Tibial nerve (tissue), 4 donors: ENCODE results near the gene METAP2. TPM values are rescaled to one million over a fixed set of nuclear protein-coding genes. Genes with fewer than 3 reads are reported as not detected.
"Not testable (repeated sequence)": the region's sequence is repeated elsewhere in the genome, so short reads cannot be mapped to it uniquely, and the experiment has no call there.

Source experiments
- DNase-seq, 2 donors: peaks; one replicate each; pipeline ENCODE4 v3.0.0-alpha.2; 2019; ENCODE audit warnings: low spot score in 2 of 2
- H3K27ac ChIP-seq, 4 donors: fragments of 200-600 bp; sonication (generic) in 3 of 4; one replicate each; pipeline ENCODE4 v1.5.1; 2017 to 2019; ENCODE audit warnings: mild to moderate bottlenecking in 1 of 4
- H3K27me3 ChIP-seq, 2 donors: fragments of 200-600 bp; sonication (generic) in 1 of 2; one replicate each; pipeline versions ENCODE4 v1.5.1 to v1.6.0; 2017 to 2019
- H3K36me3 ChIP-seq, 3 donors: fragments of 200-600 bp; sonication (generic); one replicate each; pipeline ENCODE4 v1.5.1; 2018 to 2019
- H3K4me1 ChIP-seq, 4 donors: fragments of 200-600 bp; sonication (generic) in 3 of 4; one replicate each; pipeline ENCODE4 v1.5.1; 2017 to 2019
- H3K4me3 ChIP-seq, 4 donors: fragments of 200-600 bp; sonication (generic) in 3 of 4; one replicate each; pipeline ENCODE4 v1.5.1; 2017 to 2019; ENCODE audit warnings: mild to moderate bottlenecking in 1 of 4, moderate library complexity in 1 of 4
- H3K9me3 ChIP-seq, 4 donors: fragments of 200-600 bp; sonication (generic) in 3 of 4; one replicate each; pipeline ENCODE4 v1.5.1; 2017 to 2019
- EP300 ChIP-seq, 2 donors: sonication (generic); formaldehyde crosslinking; IDR thresholded peaks; one replicate each; pipeline ENCODE4 v1.6.1; 2017; ENCODE audit warnings: antibody characterized with exemption in 2 of 2, mild to moderate bottlenecking in 1 of 2
- POLR2A ChIP-seq, 2 donors: fragments of 450-650 bp; IDR thresholded peaks; one replicate each; pipeline ENCODE4 v1.6.1; 2017; ENCODE audit warnings: antibody characterized with exemption in 2 of 2, mild to moderate bottlenecking in 2 of 2, moderate library complexity in 2 of 2
- WGBS, 2 donors: methylation state at CpG; one replicate each; pipeline ENCODE4 v1.1.5; 2018; 5-methylcytosine and 5-hydroxymethylcytosine counted together
- total RNA-seq, 4 donors: library from RNA; depleted of rRNA; stranded (reverse); fragments of >200 nt; gene quantifications; one replicate each; pipeline ENCODE4 v1.1.0, GENCODE V29; 2016
- TF ChIP-seq, protein P1 (sequence below), 5 experiments: fragments of 200-600 bp in 3 of 5; fragments of 450-650 bp in 2 of 5; sonication (generic) in 3 of 5; IDR thresholded peaks; one replicate each; pipeline ENCODE4 v1.5.1; 2016 to 2019; ENCODE audit warnings: antibody characterized with exemption in 5 of 5, mild to moderate bottlenecking in 3 of 5, moderate library complexity in 2 of 5

Gene METAP2
- total RNA-seq, 4 donors from 2014 or later, result 62.6 to 111 (median 73.9) TPM

- WGBS, 2 donors, result 0 to 1% methylated on average over 16 of the region's 16 CpGs
- H3K27me3 ChIP-seq, result no peaks in the 10 kb centered on the region
- no peaks in the 10 kb centered on the region for H3K9me3 ChIP-seq
- H3K27ac ChIP-seq, result peak overlapping the region; percentile 77 to 93 (median 90)
- no peak for DNase-seq
- peak overlapping the region; percentile 68 to 96 (median 74) for H3K4me3 ChIP-seq
- peaks cover 3 to 54% (median 14%) of the 10 kb centered on the region in 4 donors for H3K4me1 ChIP-seq
- H3K36me3 ChIP-seq, result peaks cover 0 to 38% (median 0%) of the 10 kb centered on the region in 3 donors
- TF ChIP-seq POLR2A (IDR thresholded peaks at IDR 0.05) (no peak), EP300 (IDR thresholded peaks at IDR 0.05) (no peak)
- TF ChIP-seq, protein P1, sequence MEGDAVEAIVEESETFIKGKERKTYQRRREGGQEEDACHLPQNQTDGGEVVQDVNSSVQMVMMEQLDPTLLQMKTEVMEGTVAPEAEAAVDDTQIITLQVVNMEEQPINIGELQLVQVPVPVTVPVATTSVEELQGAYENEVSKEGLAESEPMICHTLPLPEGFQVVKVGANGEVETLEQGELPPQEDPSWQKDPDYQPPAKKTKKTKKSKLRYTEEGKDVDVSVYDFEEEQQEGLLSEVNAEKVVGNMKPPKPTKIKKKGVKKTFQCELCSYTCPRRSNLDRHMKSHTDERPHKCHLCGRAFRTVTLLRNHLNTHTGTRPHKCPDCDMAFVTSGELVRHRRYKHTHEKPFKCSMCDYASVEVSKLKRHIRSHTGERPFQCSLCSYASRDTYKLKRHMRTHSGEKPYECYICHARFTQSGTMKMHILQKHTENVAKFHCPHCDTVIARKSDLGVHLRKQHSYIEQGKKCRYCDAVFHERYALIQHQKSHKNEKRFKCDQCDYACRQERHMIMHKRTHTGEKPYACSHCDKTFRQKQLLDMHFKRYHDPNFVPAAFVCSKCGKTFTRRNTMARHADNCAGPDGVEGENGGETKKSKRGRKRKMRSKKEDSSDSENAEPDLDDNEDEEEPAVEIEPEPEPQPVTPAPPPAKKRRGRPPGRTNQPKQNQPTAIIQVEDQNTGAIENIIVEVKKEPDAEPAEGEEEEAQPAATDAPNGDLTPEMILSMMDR (IDR thresholded peaks at IDR 0.05), result no peak
Measured at GRCh38 chr12:95474660-95474958, 657 bp downstream of the METAP2 start.

DNA sequence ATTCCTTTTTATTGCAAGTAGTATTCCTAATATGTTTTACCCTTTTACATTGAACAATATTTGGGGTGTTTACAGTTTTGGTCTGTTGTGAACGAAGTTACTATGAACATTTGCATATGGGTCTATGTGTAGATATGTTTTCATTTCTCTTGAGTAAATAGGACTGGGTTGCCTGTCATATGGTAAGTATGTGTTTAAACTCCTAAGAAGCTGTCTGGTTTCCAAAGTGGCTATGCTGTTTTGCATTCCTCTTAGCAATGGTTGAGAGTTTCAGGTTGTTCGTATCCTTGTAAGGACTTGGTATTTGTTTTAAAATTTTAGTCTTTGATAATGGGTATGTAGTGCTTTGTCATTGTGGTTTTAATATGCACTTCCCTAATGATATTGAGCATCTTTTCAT is 6.3 kb downstream of the METAP2 start:
- H3K9me3 ChIP-seq, result no peaks in the 10 kb centered on the region
- H3K27ac ChIP-seq, result no peak overlapping the region
- peaks cover 3 to 74% (median 9%) of the 10 kb centered on the region in 4 donors for H3K4me1 ChIP-seq
- DNase-seq, result no peak
- WGBS, 2 donors, result 73 to 84% methylated on average over 2 of the region's 2 CpGs
- TF ChIP-seq, protein P1 (IDR thresholded peaks at IDR 0.05), result no peak
- no peak for TF ChIP-seq EP300 (IDR thresholded peaks at IDR 0.05)
- no peak for TF ChIP-seq POLR2A (IDR thresholded peaks at IDR 0.05)
- no peak overlapping the region for H3K4me3 ChIP-seq
- H3K27me3 ChIP-seq, result no peaks in the 10 kb centered on the region
- peaks cover 0 to 61% (median 0%) of the 10 kb centered on the region in 3 donors for H3K36me3 ChIP-seq

GRCh38 chr12:95481072-95481471 is 7.1 kb downstream of the METAP2 start:
- Histone ChIP-seq H3K36me3 (peaks cover 0 to 61% (median 0%) of the 10 kb centered on the region in 3 donors), H3K27me3 (no peaks in the 10 kb centered on the region), H3K4me3 (no peak overlapping the region), H3K27ac (no peak overlapping the region), H3K9me3 (no peaks in the 10 kb centered on the region), H3K4me1 (peaks cover 0 to 71% (median 1%) of the 10 kb centered on the region in 4 donors)
- no peak for TF ChIP-seq EP300 (IDR thresholded peaks at IDR 0.05)
- TF ChIP-seq, protein P1 (IDR thresholded peaks at IDR 0.05), result no peak
- 88 to 92% methylated on average over 3 of the region's 3 CpGs for WGBS, 2 donors
- no peak for DNase-seq

DNA sequence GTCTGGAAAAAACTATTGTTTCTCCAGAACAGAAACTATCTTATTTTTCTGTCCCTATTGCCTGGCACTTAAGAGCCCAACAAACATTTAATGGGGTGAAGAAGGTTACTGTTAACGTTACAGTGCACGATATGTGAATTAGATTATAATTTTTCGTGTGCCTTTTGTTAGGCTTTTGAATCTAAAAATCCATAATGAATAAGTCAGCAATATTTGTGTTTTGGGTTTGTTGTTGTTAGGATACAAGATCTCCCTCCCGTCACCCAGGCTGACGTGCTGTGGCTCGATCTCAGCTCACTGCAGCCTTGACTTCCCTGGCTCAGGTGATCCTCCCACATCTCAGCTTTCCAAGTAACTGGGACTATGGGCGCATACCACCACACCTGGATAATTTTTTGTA is 7.9 kb downstream of the METAP2 start:
- Histone ChIP-seq H3K4me3 (no peak overlapping the region), H3K9me3 (no peaks in the 10 kb centered on the region), H3K27me3 (no peaks in the 10 kb centered on the region), H3K36me3 (peaks cover 0 to 61% (median 0%) of the 10 kb centered on the region in 3 donors), H3K4me1 (peaks cover 0 to 63% (median 0%) of the 10 kb centered on the region in 4 donors), H3K27ac (no peak overlapping the region)
- no peak for DNase-seq
- TF ChIP-seq POLR2A (IDR thresholded peaks at IDR 0.05), result no peak
- TF ChIP-seq, protein P1 (IDR thresholded peaks at IDR 0.05), result no peak
- no peak for TF ChIP-seq EP300 (IDR thresholded peaks at IDR 0.05)
- 83 to 86% methylated on average over 7 of the region's 7 CpGs for WGBS, 2 donors

DNA sequence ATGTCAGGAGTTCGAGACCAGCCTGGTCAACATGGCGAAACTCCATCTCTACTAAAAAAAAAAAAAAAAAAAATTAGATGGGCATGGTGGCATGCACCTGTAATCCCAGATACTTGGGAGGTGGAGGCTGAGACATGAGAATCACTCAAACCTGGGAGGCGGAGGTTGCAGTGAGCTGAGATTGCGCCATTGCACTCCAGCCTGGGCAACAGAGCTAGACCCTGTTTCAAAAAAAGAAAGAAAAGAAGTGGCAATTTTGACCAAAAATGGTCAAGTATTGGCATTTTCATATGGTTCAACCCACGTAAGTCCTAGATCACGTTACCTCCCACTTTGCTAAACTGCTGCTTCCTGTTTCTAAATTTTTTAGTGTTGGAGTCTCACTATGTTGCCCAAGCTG is 8.6 kb downstream of the METAP2 start:
- not testable (repeated sequence) for H3K27me3 ChIP-seq, H3K4me3 ChIP-seq, DNase-seq, H3K9me3 ChIP-seq, H3K27ac ChIP-seq
- H3K4me1 ChIP-seq, result peaks cover 0 to 57% (median 0%) of the 10 kb centered on the region in 4 donors
- H3K36me3 ChIP-seq, result peaks cover 0 to 61% (median 0%) of the 10 kb centered on the region in 3 donors
- 94% methylated on average over 6 of the region's 6 CpGs for WGBS, 2 donors

DNA sequence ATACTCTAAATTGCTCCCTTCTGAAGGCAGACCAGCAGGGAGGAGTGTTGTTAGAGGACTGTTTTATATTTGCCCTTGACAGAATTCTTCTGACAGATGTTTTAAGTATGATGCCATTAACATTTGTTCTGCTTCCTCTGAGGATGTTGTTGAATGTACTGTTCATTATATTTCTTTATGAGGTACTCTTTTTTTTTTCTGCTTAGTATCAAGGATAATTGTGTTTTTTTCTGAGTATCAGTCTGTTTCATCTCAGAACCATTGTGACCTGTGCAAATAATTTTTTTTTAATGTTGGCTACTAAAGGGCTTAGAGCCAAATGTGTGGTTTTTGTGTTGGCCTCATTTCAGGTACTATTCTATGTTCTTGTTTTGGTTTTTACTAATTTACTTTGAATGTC is 10.6 kb downstream of the METAP2 start:
- no peak for TF ChIP-seq POLR2A (IDR thresholded peaks at IDR 0.05)
- TF ChIP-seq, protein P1 (IDR thresholded peaks at IDR 0.05), result no peak
- no peak for TF ChIP-seq EP300 (IDR thresholded peaks at IDR 0.05)
- H3K9me3 ChIP-seq, result no peaks in the 10 kb centered on the region
- peaks cover 0 to 40% (median 0%) of the 10 kb centered on the region in 4 donors for H3K4me1 ChIP-seq
- peaks cover 0 to 50% (median 0%) of the 10 kb centered on the region in 3 donors for H3K36me3 ChIP-seq
- no peak overlapping the region for H3K27ac ChIP-seq
- DNase-seq, result no peak
- no peaks in the 10 kb centered on the region for H3K27me3 ChIP-seq
- H3K4me3 ChIP-seq, result no peak overlapping the region
